Measurements from ENCODE around the gene ACSS3.

Gene ACSS3

GRCh38 chr12:81255947-81256346 lies 178.1 kb downstream of the ACSS3 start:
- no peaks in the 10 kb centered on the region for H3K27me3 Mint-ChIP-seq (ENCODE audit: low read depth)
- H3K36me3 Mint-ChIP-seq (ENCODE audit: low read depth) = peaks cover 19% of the 10 kb centered on the region
- no peaks in the 10 kb centered on the region for H3K4me1 Mint-ChIP-seq
- TF ChIP-seq CTCF (IDR thresholded peaks at IDR 0.05; ENCODE audit: unreplicated experiment in 3 of 3) = no peak
- H3K9me3 Mint-ChIP-seq = no peaks in the 10 kb centered on the region
- no peak overlapping the region for H3K4me3 Mint-ChIP-seq
- peak overlapping the region in 1 of 3 experiments; percentile 49 for H3K27ac Mint-ChIP-seq

- peaks cover 16% of the 10 kb centered on the region for H3K36me3 Mint-ChIP-seq (ENCODE audit: low read depth)
- H3K27me3 Mint-ChIP-seq (ENCODE audit: low read depth) = no peaks in the 10 kb centered on the region
- H3K9me3 Mint-ChIP-seq = no peaks in the 10 kb centered on the region
- H3K27ac Mint-ChIP-seq = peak overlapping the region in 1 of 3 experiments; percentile 59
- no peaks in the 10 kb centered on the region for H3K4me1 Mint-ChIP-seq
- peak; percentile 49 to 65 (median 62) for TF ChIP-seq CTCF (IDR thresholded peaks at IDR 0.05; ENCODE audit: unreplicated experiment in 3 of 3)
- no peak overlapping the region for H3K4me3 Mint-ChIP-seq
These were observed 180.2 kb downstream of the ACSS3 start for GRCh38 chr12:81257947-81258551.

- no peaks in the 10 kb centered on the region for H3K27me3 Mint-ChIP-seq (ENCODE audit: low read depth)
- no peak overlapping the region for H3K4me3 Mint-ChIP-seq
- no peak overlapping the region for H3K27ac Mint-ChIP-seq
- no peaks in the 10 kb centered on the region for H3K9me3 Mint-ChIP-seq
- no peaks in the 10 kb centered on the region for H3K4me1 Mint-ChIP-seq
- TF ChIP-seq CTCF (IDR thresholded peaks at IDR 0.05; ENCODE audit: unreplicated experiment in 3 of 3) = no peak
- H3K36me3 Mint-ChIP-seq (ENCODE audit: low read depth) = peaks cover 10% of the 10 kb centered on the region
These were observed 181.5 kb downstream of the ACSS3 start for GRCh38 chr12:81259360-81259759.

- no peaks in the 10 kb centered on the region for H3K9me3 Mint-ChIP-seq
- H3K27me3 Mint-ChIP-seq (ENCODE audit: low read depth) = no peaks in the 10 kb centered on the region
- TF ChIP-seq CTCF (IDR thresholded peaks at IDR 0.05; ENCODE audit: unreplicated experiment in 3 of 3) = no peak
- no peak overlapping the region for H3K27ac Mint-ChIP-seq
- H3K36me3 Mint-ChIP-seq (ENCODE audit: low read depth) = no peaks in the 10 kb centered on the region
- no peaks in the 10 kb centered on the region for H3K4me1 Mint-ChIP-seq
- H3K4me3 Mint-ChIP-seq = no peak overlapping the region
These were observed 183.8 kb downstream of the ACSS3 start for GRCh38 chr12:81261508-81262207.

- Mint-ChIP-seq H3K4me3 (no peak overlapping the region), H3K4me1 (no peaks in the 10 kb centered on the region), H3K27me3 (ENCODE audit: low read depth) (no peaks in the 10 kb centered on the region), H3K27ac (no peak overlapping the region), H3K36me3 (ENCODE audit: low read depth) (no peaks in the 10 kb centered on the region), H3K9me3 (no peaks in the 10 kb centered on the region)
- no peak for TF ChIP-seq CTCF (IDR thresholded peaks at IDR 0.05; ENCODE audit: unreplicated experiment in 3 of 3)
These were observed 185.2 kb downstream of the ACSS3 start for GRCh38 chr12:81263072-81263471.

GRCh38 chr12:81270385-81270784 lies 192.5 kb downstream of the ACSS3 start:
- Mint-ChIP-seq H3K36me3 (ENCODE audit: low read depth) (no peaks in the 10 kb centered on the region), H3K4me3 (no peak overlapping the region), H3K27ac (no peak overlapping the region), H3K9me3 (no peaks in the 10 kb centered on the region), H3K4me1 (no peaks in the 10 kb centered on the region), H3K27me3 (ENCODE audit: low read depth) (no peaks in the 10 kb centered on the region)
- TF ChIP-seq CTCF (IDR thresholded peaks at IDR 0.05; ENCODE audit: unreplicated experiment in 3 of 3) = no peak

All from nephron (organoid).